ENCODE measurements around the gene CD81.

- TF ChIP-seq CTCF (IDR thresholded peaks at IDR 0.05) (no peak), ZFX (IDR thresholded peaks at IDR 0.05; ENCODE audit: borderline replicate concordance) (no peak)
Observed at GRCh38 chr11:2357246-2357645, 19.9 kb upstream of the CD81 start.

Data from 22Rv1 (cell line).